Measurements from ENCODE around the gene NFYA. TPM values are rescaled to one million over a fixed set of nuclear protein-coding genes. Genes with fewer than 3 reads are reported as not detected.

The NFYA gene
- polyA plus RNA-seq, 3 donors: 47.1 to 54.6 (median 53.3) TPM

Other genes with a start within 250 kb of the NFYA start
- gene UNC5CL, start 33.8 kb upstream of the NFYA start, polyA plus RNA-seq (ENCODE audit: insufficient read length in 3 of 3): 10 to 100 TPM in 1 of 3 donors, 1 to 10 TPM in 2; 4.9 to 16.2 (median 6.9) TPM
- gene TSPO2, start 30.5 kb upstream of the NFYA start, polyA plus RNA-seq (ENCODE audit: insufficient read length in 3 of 3): 1 to 10 TPM in 1 of 3 donors, under 1 TPM in 2; 0.82 to 1.1 (median 0.86) TPM
- gene APOBEC2, start 19.8 kb upstream of the NFYA start, polyA plus RNA-seq (ENCODE audit: insufficient read length in 3 of 3): under 1 TPM; 0.22 to 0.82 (median 0.26) TPM
- gene OARD1, start 618 bp upstream of the NFYA start, polyA plus RNA-seq (ENCODE audit: insufficient read length in 3 of 3): 10 to 100 TPM; 56.4 to 66.3 (median 59.2) TPM
- gene TREML1, start 81.4 kb downstream of the NFYA start, polyA plus RNA-seq (ENCODE audit: insufficient read length in 3 of 3): 1 to 10 TPM in 2 of 3 donors, under 1 TPM in 1; 0.45 to 1.2 (median 1.2) TPM
- gene TREM2, start 90.1 kb downstream of the NFYA start, polyA plus RNA-seq (ENCODE audit: insufficient read length in 3 of 3): under 1 TPM; 0.15 to 0.67 (median 0.65) TPM
- gene TREML2, start 128.2 kb downstream of the NFYA start, polyA plus RNA-seq (ENCODE audit: insufficient read length in 3 of 3): under 1 TPM; 0.06 to 0.18 (median 0.16) TPM
- not detected for gene TREML4, start 155.4 kb downstream of the NFYA start, polyA plus RNA-seq (ENCODE audit: insufficient read length in 3 of 3)
- under 1 TPM; 0.07 to 0.42 (median 0.38) TPM for gene TREM1, start 213.7 kb downstream of the NFYA start, polyA plus RNA-seq (ENCODE audit: insufficient read length in 3 of 3)